NCI-H510A (cell line): ENCODE measurements around the gene ADAMTS20.

Experiments
- DNase-seq: peaks from one replicate; lab custom pipeline; 2025; lab: John Stamatoyannopoulos, UW

ADAMTS20 gene

DNA sequence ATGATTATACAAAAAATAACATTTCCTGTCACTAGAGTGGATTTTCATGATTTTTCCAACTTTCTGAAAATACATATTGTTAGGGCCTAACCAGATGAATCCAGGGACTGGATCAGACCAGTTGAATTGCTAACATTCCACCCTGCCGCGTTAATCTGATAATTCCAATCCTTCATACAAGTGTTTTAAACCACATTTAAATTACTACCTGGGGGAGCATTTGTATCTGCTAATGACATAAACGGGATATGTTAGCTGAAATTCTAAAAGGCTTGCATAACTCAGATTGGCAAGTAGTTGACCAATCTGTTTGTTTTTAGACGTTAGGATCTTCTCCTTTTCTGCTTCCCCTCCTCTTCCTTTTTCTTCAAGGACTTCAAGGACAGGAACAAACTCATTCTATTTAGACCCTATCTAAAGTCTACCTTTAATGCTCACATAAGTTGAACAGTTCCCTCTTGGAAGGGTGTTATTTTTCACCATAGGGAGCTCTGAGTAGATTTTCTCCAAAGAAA, 239.0 kb downstream of the ADAMTS20 start:
- DNase-seq = no peak

DNA sequence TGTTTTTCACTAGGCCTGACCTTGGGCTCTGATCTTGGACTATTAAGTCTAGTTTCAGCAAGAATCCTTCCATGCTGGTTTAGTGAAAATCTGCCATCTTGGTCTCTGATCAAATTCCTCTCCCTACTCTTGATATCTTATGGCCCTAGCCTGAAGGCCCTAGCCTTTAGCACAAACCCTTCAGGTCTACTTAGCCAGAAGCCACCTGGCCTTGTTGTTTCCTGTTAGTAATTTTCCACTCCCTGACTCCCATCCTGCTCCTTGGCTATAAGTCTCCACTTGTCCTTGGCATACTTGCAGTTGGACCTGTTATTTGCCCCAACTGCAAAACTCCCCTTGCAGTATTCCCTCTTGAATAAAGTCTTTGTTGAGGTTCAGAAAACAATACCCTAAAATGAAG, 241.4 kb downstream of the ADAMTS20 start:
- no peak for DNase-seq

DNA sequence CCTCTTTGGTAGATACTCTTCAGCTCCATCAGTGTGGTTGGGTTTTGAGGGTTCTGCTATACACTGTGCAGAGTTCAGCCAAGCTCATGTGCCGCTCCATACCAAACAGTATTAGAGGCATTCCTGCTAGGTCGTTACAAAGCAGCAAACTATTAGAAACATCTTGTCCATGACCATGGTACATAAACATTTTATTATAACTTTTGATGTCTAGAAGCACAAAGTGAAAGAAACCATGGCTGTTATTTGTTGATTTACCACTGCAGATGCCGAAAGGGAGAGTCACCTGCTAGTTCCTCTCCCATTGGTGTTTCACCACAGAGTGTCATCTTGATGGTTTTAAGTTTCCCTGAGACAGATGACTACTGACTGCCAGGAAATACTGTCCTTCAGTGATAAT, 242.0 kb downstream of the ADAMTS20 start:
- DNase-seq = no peak

DNA sequence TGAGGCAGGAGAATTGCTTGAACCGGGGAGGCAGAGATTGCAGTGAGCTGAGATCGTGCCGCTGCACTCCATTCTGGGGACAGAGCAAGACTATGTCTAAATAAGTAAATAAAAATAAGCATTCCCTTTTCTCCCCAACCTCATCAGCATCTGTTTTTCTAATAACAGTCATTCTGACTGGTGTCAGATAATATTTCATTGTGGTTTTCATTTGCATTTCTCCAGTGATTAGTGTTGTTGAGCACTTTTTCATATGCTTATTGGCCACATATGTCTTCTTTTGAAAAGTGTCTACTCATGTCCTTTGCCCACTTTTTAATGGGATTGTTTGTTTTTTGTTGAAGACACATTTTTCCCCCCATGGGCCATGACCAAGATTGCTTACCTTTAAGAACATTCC, 243.2 kb downstream of the ADAMTS20 start:
- DNase-seq = no peak

DNA sequence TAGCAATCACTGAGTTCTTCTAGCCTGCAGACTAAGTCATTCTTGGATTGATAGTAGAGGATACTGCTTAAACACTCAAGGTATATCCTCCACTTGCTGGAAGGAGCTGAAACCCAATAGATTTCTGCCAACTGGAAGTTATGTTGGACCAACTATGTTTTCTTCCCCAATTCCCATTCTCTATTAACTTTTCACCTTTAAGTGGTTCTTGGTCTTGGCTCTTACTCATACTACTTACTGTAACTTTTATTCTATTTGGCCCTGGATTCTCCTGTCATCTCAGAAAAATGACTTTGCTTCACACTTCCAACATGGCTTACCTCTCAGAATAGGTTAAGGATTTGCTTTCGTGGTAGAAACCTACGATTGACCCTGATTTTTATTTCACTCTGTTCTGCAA, 244.9 kb downstream of the ADAMTS20 start:
- DNase-seq = no peak

DNA sequence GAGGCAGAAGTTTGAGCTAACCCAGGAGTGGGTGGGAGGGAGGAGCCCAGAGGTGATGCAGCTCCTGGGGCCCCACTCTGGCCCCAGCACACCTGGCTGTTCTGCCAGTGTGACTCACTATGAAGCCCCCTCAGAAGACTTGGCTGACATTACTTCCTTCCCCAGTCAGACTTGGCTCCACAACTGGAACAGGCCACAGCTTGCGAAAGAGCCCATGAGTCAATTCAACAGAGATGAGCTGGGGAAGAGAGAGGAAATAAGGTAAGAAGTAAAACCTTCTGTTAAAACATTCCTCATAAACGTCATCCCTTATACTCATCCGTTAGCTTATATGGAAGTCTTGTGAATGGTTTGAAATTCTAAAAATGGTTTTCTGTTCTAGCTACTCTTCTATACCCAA, 245.9 kb downstream of the ADAMTS20 start:
- DNase-seq = no peak

DNA sequence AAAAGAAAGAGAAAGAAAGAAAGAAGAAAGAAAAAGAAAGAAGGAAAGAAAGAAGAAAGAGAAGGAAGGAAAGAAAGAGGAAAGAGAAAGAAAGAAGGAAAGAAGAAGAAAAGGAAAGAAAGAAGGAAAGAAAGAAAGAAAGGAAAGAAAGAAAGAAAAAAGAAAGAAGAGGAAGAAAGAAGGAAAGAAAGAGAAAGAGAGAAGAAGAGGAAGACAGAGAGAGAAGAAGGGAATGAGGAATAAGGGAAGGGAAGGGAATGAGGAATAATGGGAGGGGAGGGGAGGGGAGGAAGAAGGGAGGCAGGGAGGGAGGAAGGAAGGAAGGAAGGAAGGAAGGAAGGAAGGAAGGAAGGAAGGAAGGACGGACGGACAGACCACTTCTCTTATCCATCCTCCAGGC, 246.9 kb downstream of the ADAMTS20 start:
- no peak for DNase-seq
